ENCODE data around the gene CCDC177. TPM values are rescaled to one million over a fixed set of nuclear protein-coding genes. Genes with fewer than 3 reads are reported as not detected.

Gene CCDC177
- not detected in 2 replicates for total RNA-seq

DNA sequence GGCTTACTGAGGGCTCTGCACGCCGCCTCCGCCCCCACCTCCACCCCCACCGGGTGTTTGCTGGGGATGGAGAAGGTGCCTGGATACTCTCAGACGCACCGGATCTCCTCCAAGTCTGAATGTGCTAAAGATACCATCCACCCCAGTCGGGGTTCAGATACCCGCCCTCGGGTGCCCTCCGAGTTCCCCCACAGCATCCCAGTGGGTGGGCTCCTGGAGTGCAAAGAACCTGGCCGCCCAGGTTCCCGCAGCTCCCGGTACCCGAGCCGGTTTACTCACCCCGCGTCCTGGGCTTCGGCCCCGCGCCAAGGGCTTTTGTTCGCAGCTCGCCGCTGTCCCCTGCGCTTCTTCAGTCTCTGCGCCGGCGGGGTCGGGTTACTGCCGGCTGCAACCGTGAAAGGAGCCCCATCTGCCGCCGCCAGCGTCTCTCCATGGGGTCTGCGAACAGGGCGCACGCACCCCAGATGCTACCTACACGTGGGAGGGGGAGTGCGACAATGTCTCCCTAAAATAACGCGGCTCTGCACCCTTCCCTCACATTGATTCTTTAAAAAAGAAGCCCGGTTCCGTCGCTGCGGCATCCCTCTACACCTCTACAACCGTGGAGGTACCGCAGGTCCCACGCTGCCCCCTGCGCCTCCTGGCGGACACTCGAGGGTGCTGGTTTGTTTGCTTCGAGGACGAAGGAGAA is at the start of gene CCDC177:
CCDC177 (minus strand) TSS at position 609 of the 691 bp plus-strand sequence. CDS start 1,249 bp downstream, outside the sequence.

DNA sequence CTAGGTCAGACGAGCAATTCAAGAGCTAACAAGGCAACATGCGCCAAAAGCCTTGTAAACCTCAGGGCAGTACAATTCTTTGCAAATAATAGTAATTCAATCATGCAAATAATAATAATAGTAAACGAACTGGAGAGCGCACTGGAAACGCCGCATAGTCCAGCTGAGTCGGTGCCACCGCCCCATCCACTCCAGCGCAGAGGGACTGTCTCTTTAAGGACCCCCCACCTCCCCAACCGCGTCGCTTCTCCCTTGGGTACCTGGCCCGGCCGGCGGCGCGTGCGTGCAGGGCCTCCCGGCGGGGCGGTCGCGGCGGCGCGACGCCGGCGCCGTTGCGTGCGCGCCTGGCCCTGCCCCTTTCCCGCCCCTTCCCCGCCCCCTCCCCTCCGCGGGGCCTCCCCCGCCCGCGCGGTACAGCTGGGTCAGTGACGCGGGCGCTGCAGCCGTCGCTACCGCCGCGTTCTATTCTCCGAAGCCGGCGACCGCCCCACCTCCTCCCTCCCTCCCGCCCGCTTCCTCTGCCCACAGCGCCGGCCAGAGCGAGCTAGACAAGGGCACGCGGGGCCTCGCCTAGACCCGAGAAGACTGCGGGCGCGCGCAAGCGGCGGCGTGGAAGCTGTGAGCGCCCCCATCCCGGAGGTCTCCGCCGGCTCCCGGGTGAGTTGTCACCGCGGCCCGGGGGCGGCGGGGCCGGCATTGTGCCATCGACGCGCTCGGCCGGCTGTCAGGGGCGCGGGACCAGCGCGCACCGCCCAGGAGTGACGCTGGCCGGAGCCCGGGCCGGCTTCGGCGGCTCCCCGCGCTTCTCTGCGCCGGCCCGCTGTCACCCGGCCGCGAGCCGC is 36.7 kb upstream of the CCDC177 start, which contains the start of gene SUSD6:
SUSD6 (plus strand) TSS at position 425 of the 842 bp plus-strand sequence. CDS start 46,997 bp downstream, outside the sequence.

Other genes starting within 250 kb of the CCDC177 start
- 179 TPM in 2 replicates for gene ERH, start 176.6 kb downstream of the CCDC177 start, total RNA-seq
- gene SLC39A9, start 176.2 kb downstream of the CCDC177 start, total RNA-seq = 47.4 and 56.2 TPM in 2 replicates
- not detected in 2 replicates for gene PLEKHD1, start 90.1 kb downstream of the CCDC177 start, total RNA-seq
- gene SUSD6, start 36.7 kb upstream of the CCDC177 start, total RNA-seq = 14.8 and 15.7 TPM in 2 replicates
- gene SRSF5, start 192.3 kb upstream of the CCDC177 start, total RNA-seq = 114 and 122 TPM in 2 replicates
- gene SLC10A1, start 222.4 kb upstream of the CCDC177 start, total RNA-seq = not detected in 2 replicates

All from mammary microvascular endothelial cell (primary cell).